Heart right ventricle (tissue), 16 donors: ENCODE data around the gene NEDD4L. TPM values are rescaled to one million over a fixed set of nuclear protein-coding genes. Genes with fewer than 3 reads are reported as not detected.

Source experiments
- ATAC-seq, 8 donors: fragments of 200-7000 bp; cut with Tn5 transposase; one replicate each; pipeline ENCODE4 v1.9.1; 2020; ENCODE audit warnings: mild to moderate bottlenecking in 8 of 8, moderate library complexity in 8 of 8, moderate number of reproducible peaks in 1 of 8
- DNase-seq, 2 donors: peaks; one replicate each; pipeline ENCODE4 v3.0.0-alpha.2; 2020
- H3K27ac ChIP-seq, 10 donors: fragments of 200-600 bp; sonication (generic) in 2 of 10; one replicate each; pipeline versions ENCODE4 v1.5.0 to v1.8.0; 2020 to 2022; ENCODE audit warnings: mild to moderate bottlenecking in 3 of 10
- H3K27me3 ChIP-seq, 7 donors: fragments of 200-600 bp; one replicate each; pipeline ENCODE4 v1.8.0; 2021 to 2022; ENCODE audit warnings: mild to moderate bottlenecking in 2 of 7
- H3K36me3 ChIP-seq, 9 donors: fragments of 200-600 bp; sonication (generic) in 1 of 9; one replicate each; pipeline versions ENCODE4 v1.5.0 to v1.8.0; 2020 to 2022; ENCODE audit warnings: mild to moderate bottlenecking in 2 of 9
- H3K4me1 ChIP-seq, 9 donors: fragments of 200-600 bp; sonication (generic) in 1 of 9; one replicate each; pipeline versions ENCODE4 v1.5.0 to v1.8.0; 2020 to 2022; ENCODE audit warnings: mild to moderate bottlenecking in 4 of 9
- H3K4me3 ChIP-seq, 10 donors: fragments of 200-600 bp; sonication (generic) in 2 of 10; one replicate each; pipeline versions ENCODE4 v1.5.0 to v1.8.0; 2020 to 2022; ENCODE audit warnings: mild to moderate bottlenecking in 7 of 10, moderate library complexity in 2 of 10
- H3K9me3 ChIP-seq, 11 donors: fragments of 200-600 bp in 10 of 11; sonication (generic) in 2 of 11; one replicate each; pipeline versions ENCODE4 v1.5.0 to v1.8.0; 2013 to 2022; ENCODE audit warnings: mild to moderate bottlenecking in 2 of 11, control low read depth in 1 of 11, moderate library complexity in 1 of 11
- WGBS, 2 donors: extraction: QIAGEN DNeasy Blood & Tissue Kit; methylation state at CpG; one replicate each; pipeline ENCODE4 v1.1.7; 2013; ENCODE audit warnings: inconsistent platforms in 1 of 2; 5-methylcytosine and 5-hydroxymethylcytosine counted together
- intact Hi-C, 10 donors: fragments of 100-400 bp; cut with DNase I; formaldehyde crosslinking; loops; one replicate each; pipeline versions ENCODE4 v1.11.1 to v1.14.2; 2022
- microRNA-seq, 2 donors: library from miRNA; unstranded; fragments of <30 nt; microRNA quantifications; one replicate each; pipeline ENCODE4 v1.2.0, GENCODE V29; 2021
- polyA plus RNA-seq, 2 donors: library from polyadenylated mRNA; stranded (reverse); fragments of 200-250 nt; gene quantifications; one replicate each; pipeline ENCODE4 v1.2.3, GENCODE V29; 2013
- total RNA-seq, 10 donors: library from RNA; stranded (reverse); fragmentation: NEBNext Ultra II Directional in 3 of 10; extraction: Animal tissue kit (Norgen Biotek cat#: 25700) in 3 of 10; gene quantifications; one replicate each; pipeline versions ENCODE4 v1.2.1 to v1.2.4, GENCODE V29; 2021 to 2023
- TF ChIP-seq, protein P1 (sequence below), 9 donors: fragments of 200-600 bp; sonication (generic) in 2 of 9; IDR thresholded peaks; one replicate each; pipeline versions ENCODE4 v1.5.0 to v1.8.0; 2021 to 2022; ENCODE audit warnings: antibody characterized with exemption in 9 of 9, mild to moderate bottlenecking in 5 of 9, moderate library complexity in 1 of 9
- donor health status: Arrhythmogenic right ventricular cardiomyopathy.
- donor health status: ischemic (EF 13 %, LVEDD 7.1; RV severe dilation, severe dysfunction).
- donor health status: healthy with polysubstance abuse.
- donor health status: DM: no; HTN: yes; CAD: no.
- donor health status: DM: no; HTN: no; CAD: no.
- donor health status: ischemic (EF 25% LVEDD 6.9; RV normal size, moderate dysfunction).
- donor health status: ischemic (EF 25% LVEDD 5.7; RV mildly dilated, moderate dysfunction).
- donor health status: healthy.
- donor health status: DM: yes; HTN: yes; CAD: no.
- donor health status: Ischemic cardiomyopathy.
- donor health status: ischemic (EF 35%, LVEDD 5.7; RV mildly dilated, moderate dysfunction).
- donor health status: nonischemic (EF 11% LVEDD 7.7; RV severe dilation, severe dysfunction).
- donor health status: DM: yes; HTN: yes; CAD: no.
- donor health status: PGD.
- donor health status: ischemic (EF 29% LVEDD 5.4; RV normal size, mild dysfunction).
- donor health status: nonischemic (EF 23%, LVEDD 6.1; RV moderate dilation, normal function).

The NEDD4L gene
- total and polyA plus RNA-seq, 12 donors: 9.6 to 67.1 (median 49.4) TPM

DNA sequence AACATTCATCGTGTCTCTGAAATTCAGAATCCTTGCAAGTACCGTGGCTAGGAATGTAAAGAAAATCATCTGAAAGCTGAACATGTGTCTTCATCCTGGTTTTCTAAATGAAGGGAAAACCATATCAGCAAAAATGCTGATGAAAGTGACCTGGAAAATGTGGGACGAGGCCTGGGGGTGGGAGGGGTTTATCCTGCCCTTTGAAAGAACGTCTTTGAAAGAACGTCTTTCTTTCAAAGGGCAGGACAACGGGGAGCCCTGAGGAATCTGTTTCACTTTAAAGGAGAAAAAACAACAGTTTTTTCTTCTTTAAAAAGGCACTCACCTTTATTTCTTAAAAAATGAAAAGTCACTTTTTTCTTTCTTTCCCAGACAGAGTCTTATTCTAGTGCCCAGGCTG is 399.6 kb downstream of the NEDD4L start:
- H3K27ac ChIP-seq: no peak overlapping the region
- no peaks in the 10 kb centered on the region for H3K27me3 ChIP-seq
- WGBS, 2 donors: 74 to 81% methylated on average over 6 of the region's 6 CpGs
- TF ChIP-seq, protein P1, sequence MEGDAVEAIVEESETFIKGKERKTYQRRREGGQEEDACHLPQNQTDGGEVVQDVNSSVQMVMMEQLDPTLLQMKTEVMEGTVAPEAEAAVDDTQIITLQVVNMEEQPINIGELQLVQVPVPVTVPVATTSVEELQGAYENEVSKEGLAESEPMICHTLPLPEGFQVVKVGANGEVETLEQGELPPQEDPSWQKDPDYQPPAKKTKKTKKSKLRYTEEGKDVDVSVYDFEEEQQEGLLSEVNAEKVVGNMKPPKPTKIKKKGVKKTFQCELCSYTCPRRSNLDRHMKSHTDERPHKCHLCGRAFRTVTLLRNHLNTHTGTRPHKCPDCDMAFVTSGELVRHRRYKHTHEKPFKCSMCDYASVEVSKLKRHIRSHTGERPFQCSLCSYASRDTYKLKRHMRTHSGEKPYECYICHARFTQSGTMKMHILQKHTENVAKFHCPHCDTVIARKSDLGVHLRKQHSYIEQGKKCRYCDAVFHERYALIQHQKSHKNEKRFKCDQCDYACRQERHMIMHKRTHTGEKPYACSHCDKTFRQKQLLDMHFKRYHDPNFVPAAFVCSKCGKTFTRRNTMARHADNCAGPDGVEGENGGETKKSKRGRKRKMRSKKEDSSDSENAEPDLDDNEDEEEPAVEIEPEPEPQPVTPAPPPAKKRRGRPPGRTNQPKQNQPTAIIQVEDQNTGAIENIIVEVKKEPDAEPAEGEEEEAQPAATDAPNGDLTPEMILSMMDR (IDR thresholded peaks at IDR 0.05): no peak
- H3K9me3 ChIP-seq: no peaks in the 10 kb centered on the region
- DNase-seq (no peak), ATAC-seq (no peak)
- no peak overlapping the region for H3K4me3 ChIP-seq
- no peaks in the 10 kb centered on the region for H3K36me3 ChIP-seq
- peaks cover 0 to 8% (median 0%) of the 10 kb centered on the region in 9 donors for H3K4me1 ChIP-seq
- intact Hi-C loops: no loop called here

DNA sequence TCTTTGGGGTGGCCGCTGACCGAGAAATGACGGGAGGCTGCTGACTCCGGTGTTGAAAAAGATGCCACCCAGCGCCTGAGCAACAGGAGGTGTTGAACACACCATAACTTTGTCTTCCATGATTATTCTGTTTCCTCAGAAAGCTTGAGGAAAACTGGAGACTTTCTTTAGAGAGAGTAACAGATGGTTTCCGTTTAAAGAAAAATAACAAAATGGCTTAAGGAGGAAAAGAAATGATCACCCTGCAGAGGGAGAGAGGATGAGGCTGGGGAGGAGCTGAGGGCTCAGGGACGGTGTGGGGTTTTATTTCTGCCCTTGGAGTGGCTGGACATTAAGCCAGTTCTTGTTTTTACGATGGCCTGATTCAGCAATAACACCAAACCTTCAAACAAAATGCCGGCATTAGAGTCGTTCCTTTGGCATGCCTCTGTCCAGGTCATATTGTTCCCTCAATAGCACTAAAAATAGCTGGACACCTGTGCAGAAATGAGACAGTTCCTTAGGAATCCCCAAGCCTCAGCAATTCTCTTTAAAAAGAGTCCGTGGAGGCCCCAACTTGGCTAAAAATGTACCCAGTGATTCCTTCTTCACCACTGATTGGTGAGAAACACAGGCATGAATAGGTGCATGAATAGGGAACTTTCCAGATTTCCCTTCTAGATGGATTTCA is 402.5 kb downstream of the NEDD4L start:
- 87 to 88% methylated on average over 11 of the region's 11 CpGs for WGBS, 2 donors
- Histone ChIP-seq H3K9me3 (no peaks in the 10 kb centered on the region), H3K36me3 (no peaks in the 10 kb centered on the region), H3K27me3 (no peaks in the 10 kb centered on the region), H3K4me3 (no peak overlapping the region), H3K4me1 (no peaks in the 10 kb centered on the region), H3K27ac (no peak overlapping the region)
- DNase-seq (no peak), ATAC-seq (no peak)
- TF ChIP-seq, protein P1 (IDR thresholded peaks at IDR 0.05): no peak
- intact Hi-C loops: no loop called here

DNA sequence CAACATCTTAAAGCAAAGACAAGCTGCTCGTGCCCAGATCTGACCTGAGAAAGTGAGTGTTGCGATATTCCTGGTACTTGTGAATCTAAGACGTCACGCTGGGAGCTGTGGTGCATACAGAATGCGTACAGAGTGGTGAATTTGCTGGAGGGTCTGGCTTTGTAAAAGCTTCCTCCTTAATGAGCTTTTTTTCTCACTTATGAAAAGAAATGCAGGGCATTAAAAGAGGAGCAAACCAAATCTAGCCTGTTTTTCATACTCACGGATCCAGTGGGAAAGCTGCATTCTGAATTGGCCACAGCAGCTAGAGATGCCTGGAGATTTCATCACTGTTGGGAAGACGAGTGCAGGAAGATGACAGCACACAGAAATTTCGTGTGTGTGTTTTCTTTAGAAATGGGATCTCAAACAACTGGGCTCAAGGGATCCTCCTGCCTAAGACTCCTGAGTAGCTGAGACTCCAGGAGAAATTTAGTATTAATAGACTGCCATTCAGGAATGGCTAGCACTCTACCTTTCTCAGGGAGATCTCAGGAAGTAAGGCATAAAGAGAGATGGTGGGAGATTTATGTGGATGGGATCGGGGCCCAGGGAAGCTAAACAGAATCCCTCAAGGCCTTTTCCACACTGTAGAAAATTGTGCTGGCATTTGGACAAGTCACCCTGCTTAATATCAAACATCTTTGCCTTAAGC is 403.5 kb downstream of the NEDD4L start:
- WGBS, 2 donors: 72 to 77% methylated on average over 9 of the region's 9 CpGs
- H3K27ac ChIP-seq: no peak overlapping the region
- no peak for DNase-seq
- no peaks in the 10 kb centered on the region for H3K36me3 ChIP-seq
- no peaks in the 10 kb centered on the region for H3K9me3 ChIP-seq
- H3K27me3 ChIP-seq: no peaks in the 10 kb centered on the region
- TF ChIP-seq, protein P1 (IDR thresholded peaks at IDR 0.05): no peak
- no peak overlapping the region for H3K4me3 ChIP-seq
- no peaks in the 10 kb centered on the region for H3K4me1 ChIP-seq
- intact Hi-C loops: no loop called here
- no peak for ATAC-seq

DNA sequence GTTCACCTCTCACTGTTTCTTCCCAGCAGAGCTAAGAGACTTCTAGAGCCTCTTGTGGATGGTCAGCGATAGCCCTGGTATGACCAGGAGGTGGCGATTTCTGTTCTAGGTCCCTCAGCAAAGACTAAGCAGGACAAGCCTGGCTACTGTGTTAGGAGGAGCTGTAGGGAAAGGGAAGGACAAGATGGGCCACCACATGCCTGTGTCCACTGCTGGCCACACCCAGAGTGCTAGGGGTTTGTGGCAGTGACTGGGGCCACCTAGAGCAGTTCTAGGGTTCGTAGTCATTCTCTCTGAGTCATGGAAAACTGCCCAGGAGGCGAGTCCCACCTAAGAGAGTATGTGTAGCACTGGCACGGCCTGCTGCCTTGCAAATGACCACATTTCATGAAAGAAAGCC is 405.4 kb downstream of the NEDD4L start:
- Histone ChIP-seq H3K27me3 (no peaks in the 10 kb centered on the region), H3K36me3 (no peaks in the 10 kb centered on the region), H3K4me1 (no peaks in the 10 kb centered on the region), H3K27ac (no peak overlapping the region), H3K4me3 (no peak overlapping the region), H3K9me3 (no peaks in the 10 kb centered on the region)
- WGBS, 2 donors: 70 to 71% methylated on average over 5 of the region's 5 CpGs
- TF ChIP-seq, protein P1 (IDR thresholded peaks at IDR 0.05): no peak
- intact Hi-C loops: no loop called here
- ATAC-seq: no peak
- no peak for DNase-seq

Small RNAs within 50 kb of the gene (microRNA-seq; reads per million reads assigned to microRNA genes)
- 0 reads per million in 2 donors for gene MIR3591

Other genes starting within 250 kb of the NEDD4L start
- 10 to 100 TPM in 4 of 10 donors, 1 to 10 TPM in 6; 4.1 to 16.5 (median 8.1) TPM for gene ATP8B1, start 240.9 kb upstream of the NEDD4L start, total RNA-seq
- 1 to 10 TPM; 2.7 to 3.7 TPM for gene ATP8B1, start 240.9 kb upstream of the NEDD4L start, polyA plus RNA-seq